PC-3 (cell line): ENCODE results near the gene TSNAXIP1. TPM values are rescaled to one million over a fixed set of nuclear protein-coding genes. Genes with fewer than 3 reads are reported as not detected.

ENCODE experiments used
- ATAC-seq: fragments of 200-7000 bp; cut with Tn5 transposase; 2 replicates; pipeline ENCODE4 v1.9.1; 2020; ENCODE audit warnings: mild to moderate bottlenecking, moderate library complexity
- BruUV-seq: library from RNA; stranded (reverse); fragments of 400-500 nt; replicated peaks from 2 replicates; lab custom pipeline; 2021; lab: Mats Ljungman, UMichigan
- CTCF ChIA-PET: fragments of 300-600 bp; sonication (Branson Sonifier 250); formaldehyde crosslinking; loops from one replicate; lab custom pipeline; 2022; ENCODE audit warnings: antibody characterized with exemption; lab: Charles Lee
- POLR2A ChIA-PET: fragments of 300-600 bp; sonication (Branson Sonifier 250); formaldehyde crosslinking; loops from one replicate; lab custom pipeline; 2022; ENCODE audit warnings: antibody characterized with exemption; ENCODE audit not compliant: unreplicated experiment; lab: Charles Lee
- DNase-seq: peaks from one replicate; pipeline ENCODE4 v3.0.0-alpha.2; 2015
- H2AFZ ChIP-seq: fragments of 300-600 bp; sonication (generic); 2 replicates; pipeline ENCODE4 v1.6.0; 2016; ENCODE audit warnings: antibody characterized with exemption, low read length
- H3F3A ChIP-seq: fragments of 300-600 bp; sonication (generic); one replicate; pipeline ENCODE4 v1.6.0; 2017; ENCODE audit warnings: antibody characterized with exemption, low read length, control low read depth, mild to moderate bottlenecking; ENCODE audit not compliant: unreplicated experiment
- H3K27ac ChIP-seq: fragments of 300-600 bp; sonication (generic); 2 replicates; pipeline ENCODE4 v1.5.1; 2016; ENCODE audit warnings: mild to moderate bottlenecking, low read length
- H3K27me3 ChIP-seq: fragments of 300-600 bp; sonication (generic); 2 replicates; pipeline ENCODE4 v1.6.1; 2016; ENCODE audit warnings: low read length, mixed read lengths
- H3K36me3 ChIP-seq: fragments of 300-600 bp; sonication (generic); 2 replicates; pipeline ENCODE4 v1.6.1; 2016; ENCODE audit warnings: low read depth, mixed run types, low read length, mixed read lengths
- H3K4me1 ChIP-seq: fragments of 300-600 bp; sonication (generic); 2 replicates; pipeline ENCODE4 v1.5.1; 2016; ENCODE audit warnings: low read length; ENCODE audit not compliant: insufficient read depth
- H3K4me2 ChIP-seq: fragments of 300-600 bp; sonication (generic); 2 replicates; pipeline ENCODE4 v1.6.0; 2016; ENCODE audit warnings: low read length
- H3K4me3 ChIP-seq: fragments of 300-600 bp; sonication (generic); 2 replicates; pipeline ENCODE4 v1.5.1; 2016; ENCODE audit warnings: mild to moderate bottlenecking, low read length, mixed read lengths
- H3K79me2 ChIP-seq: fragments of 300-600 bp; sonication (generic); 2 replicates; pipeline ENCODE4 v1.6.1; 2017; ENCODE audit warnings: low read length, mixed read lengths
- H3K9ac ChIP-seq: fragments of 300-600 bp; sonication (generic); 2 replicates; pipeline ENCODE4 v1.6.0; 2016; ENCODE audit warnings: mild to moderate bottlenecking, low read length
- H3K9me2 ChIP-seq: fragments of 300-600 bp; sonication (generic); replicated peaks from 2 replicates; pipeline ENCODE4 v1.6.1; 2016; ENCODE audit warnings: mixed run types, low read length, mixed read lengths
- H3K9me3 ChIP-seq: fragments of 300-600 bp; sonication (generic); 2 replicates; pipeline ENCODE4 v1.6.1; 2016; ENCODE audit warnings: low read length, mixed read lengths
- H4K20me1 ChIP-seq: fragments of 300-600 bp; sonication (generic); 2 replicates; pipeline ENCODE4 v1.6.1; 2016; ENCODE audit warnings: low read length, mixed read lengths
- EZH2 ChIP-seq: fragments of 300-600 bp; sonication (generic); IDR thresholded peaks from one replicate; pipeline ENCODE4 v1.6.1; 2017; ENCODE audit warnings: antibody characterized with exemption, mild to moderate bottlenecking, low read length; ENCODE audit not compliant: unreplicated experiment
- EZH2phosphoT487 ChIP-seq: fragments of 300-600 bp; sonication (generic); IDR thresholded peaks from 2 replicates; pipeline ENCODE4 v1.6.1; 2018; ENCODE audit warnings: mild to moderate bottlenecking, antibody characterized with exemption, low read length, borderline replicate concordance
- intact Hi-C: fragments of 100-400 bp; cut with micrococcal nuclease; formaldehyde crosslinking; loops from 2 replicates; pipeline ENCODE4 v1.9.0; 2023
- total RNA-seq: library from RNA; depleted of rRNA; stranded (reverse); fragments of >200 nt; gene quantifications from 2 replicates; pipeline ENCODE4 v1.2.3, GENCODE V29; 2014
- TF ChIP-seq, protein P1 (sequence below): fragments of 300-600 bp; sonication (generic); conservative IDR thresholded peaks from 2 replicates; pipeline ENCODE4 v1.5.1; 2017; ENCODE audit warnings: antibody characterized with exemption, low read depth, mild to moderate bottlenecking, low read length

The TSNAXIP1 gene
- total RNA-seq, 1 experiment from 2014 or later: 0.44 TPM

GRCh38 chr16:67865318-67865717 is 58.6 kb downstream of the TSNAXIP1 start:
- no peaks in the 10 kb centered on the region for H3K27me3 ChIP-seq
- peaks cover 13% of the 10 kb centered on the region for H3K4me1 ChIP-seq
- peak; percentile 56 for ATAC-seq
- H2AFZ ChIP-seq: no peak overlapping the region
- ChIA-PET CTCF (interaction anchor here (0.6 to 1.0 kb wide), 5 partner anchors 32 to 653 kb away, joined by 3 to 18 read pairs (median 4); no protein-coding TSS in a partner anchor), POLR2A (no interaction called here)
- no peak overlapping the region for H3K27ac ChIP-seq
- TF ChIP-seq, protein P1, sequence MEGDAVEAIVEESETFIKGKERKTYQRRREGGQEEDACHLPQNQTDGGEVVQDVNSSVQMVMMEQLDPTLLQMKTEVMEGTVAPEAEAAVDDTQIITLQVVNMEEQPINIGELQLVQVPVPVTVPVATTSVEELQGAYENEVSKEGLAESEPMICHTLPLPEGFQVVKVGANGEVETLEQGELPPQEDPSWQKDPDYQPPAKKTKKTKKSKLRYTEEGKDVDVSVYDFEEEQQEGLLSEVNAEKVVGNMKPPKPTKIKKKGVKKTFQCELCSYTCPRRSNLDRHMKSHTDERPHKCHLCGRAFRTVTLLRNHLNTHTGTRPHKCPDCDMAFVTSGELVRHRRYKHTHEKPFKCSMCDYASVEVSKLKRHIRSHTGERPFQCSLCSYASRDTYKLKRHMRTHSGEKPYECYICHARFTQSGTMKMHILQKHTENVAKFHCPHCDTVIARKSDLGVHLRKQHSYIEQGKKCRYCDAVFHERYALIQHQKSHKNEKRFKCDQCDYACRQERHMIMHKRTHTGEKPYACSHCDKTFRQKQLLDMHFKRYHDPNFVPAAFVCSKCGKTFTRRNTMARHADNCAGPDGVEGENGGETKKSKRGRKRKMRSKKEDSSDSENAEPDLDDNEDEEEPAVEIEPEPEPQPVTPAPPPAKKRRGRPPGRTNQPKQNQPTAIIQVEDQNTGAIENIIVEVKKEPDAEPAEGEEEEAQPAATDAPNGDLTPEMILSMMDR: peak; percentile 64
- TF ChIP-seq EZH2phosphoT487: no peak
- intact Hi-C loops: no loop called here
- no peak overlapping the region for H3K4me2 ChIP-seq
- H3K79me2 ChIP-seq: peaks cover 50% of the 10 kb centered on the region
- DNase-seq: peak; percentile 45
- H4K20me1 ChIP-seq: peaks cover 7% of the 10 kb centered on the region; the same call in 1 of the 2 replicates
- no peaks in the 10 kb centered on the region for H3K9me2 ChIP-seq
- BruUV-seq: no TSS peak
- no peak overlapping the region for H3K9ac ChIP-seq
- H3K36me3 ChIP-seq: peaks cover 20% of the 10 kb centered on the region
- no peak overlapping the region for H3K4me3 ChIP-seq
- H3F3A ChIP-seq: no peaks in the 10 kb centered on the region
- H3K9me3 ChIP-seq: no peaks in the 10 kb centered on the region

DNA sequence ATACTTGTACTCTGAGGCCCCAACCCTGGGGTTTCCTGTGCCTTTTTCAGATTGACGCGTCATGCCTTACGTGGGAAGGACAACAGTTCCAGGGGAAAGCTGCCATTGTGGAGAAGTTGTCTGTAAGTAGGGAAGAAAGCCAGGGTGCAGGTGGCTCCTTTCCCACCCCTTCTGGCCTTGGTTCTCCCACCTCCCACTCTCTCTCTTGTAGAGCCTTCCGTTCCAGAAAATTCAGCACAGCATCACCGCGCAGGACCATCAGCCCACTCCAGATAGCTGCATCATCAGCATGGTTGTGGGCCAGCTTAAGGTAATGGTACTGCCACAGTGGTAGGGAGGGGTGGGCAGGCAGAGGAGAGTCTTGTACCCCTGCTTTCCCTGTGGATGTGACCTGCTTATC is 61.6 kb downstream of the TSNAXIP1 start:
- no peaks in the 10 kb centered on the region for H3F3A ChIP-seq
- no peak overlapping the region for H3K4me3 ChIP-seq
- no peaks in the 10 kb centered on the region for H3K4me1 ChIP-seq
- H3K9ac ChIP-seq: no peak overlapping the region
- DNase-seq (no peak), ATAC-seq (no peak)
- BruUV-seq: no TSS peak
- H3K9me3 ChIP-seq: no peaks in the 10 kb centered on the region
- H2AFZ ChIP-seq: no peak overlapping the region
- peaks cover 24% of the 10 kb centered on the region for H3K79me2 ChIP-seq
- H3K36me3 ChIP-seq: peaks cover 12% of the 10 kb centered on the region; the same call in 1 of the 2 replicates
- no peaks in the 10 kb centered on the region for H3K27me3 ChIP-seq
- H4K20me1 ChIP-seq: no peaks in the 10 kb centered on the region
- H3K4me2 ChIP-seq: no peak overlapping the region
- ChIA-PET POLR2A (no interaction called here), CTCF (no interaction called here)
- no peaks in the 10 kb centered on the region for H3K9me2 ChIP-seq
- no peak overlapping the region for H3K27ac ChIP-seq
- intact Hi-C loops: no loop called here
- TF ChIP-seq, protein P1: no peak
- TF ChIP-seq EZH2: no peak
- no peak for TF ChIP-seq EZH2phosphoT487

DNA sequence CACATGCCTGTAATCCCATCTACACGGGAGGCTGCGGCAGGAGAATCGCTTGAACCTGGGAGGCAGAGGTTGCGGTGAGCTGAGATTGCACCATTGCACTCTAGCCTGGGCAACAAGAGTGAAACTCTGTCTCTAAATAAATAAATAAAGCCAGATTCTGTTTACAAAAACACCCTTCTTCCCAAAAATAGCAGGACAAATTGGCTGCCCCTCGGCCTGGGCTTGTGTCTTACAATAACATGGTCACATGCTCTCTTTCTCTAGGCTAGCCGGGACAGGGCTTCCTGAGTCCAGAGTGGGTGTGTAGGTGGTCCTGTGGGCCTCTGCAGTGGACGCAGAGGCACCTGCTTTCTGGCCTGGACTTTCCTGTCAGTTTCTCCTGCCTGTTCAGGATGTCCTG is 63.0 kb downstream of the TSNAXIP1 start:
- ChIA-PET CTCF (no interaction called here), POLR2A (no interaction called here)
- intact Hi-C loops: no loop called here
- no peaks in the 10 kb centered on the region for H3K9me2 ChIP-seq
- no peak overlapping the region for H3K4me3 ChIP-seq
- H3K9ac ChIP-seq: no peak overlapping the region
- no TSS peak for BruUV-seq
- H3K4me1 ChIP-seq: peaks cover 8% of the 10 kb centered on the region; the same call in 1 of the 2 replicates
- no peak overlapping the region for H3K27ac ChIP-seq
- no peak overlapping the region for H2AFZ ChIP-seq
- no peaks in the 10 kb centered on the region for H3K27me3 ChIP-seq
- no peak for TF ChIP-seq EZH2
- TF ChIP-seq EZH2phosphoT487: no peak
- TF ChIP-seq, protein P1: no peak
- DNase-seq (no peak), ATAC-seq (no peak)
- no peaks in the 10 kb centered on the region for H3K9me3 ChIP-seq
- no peak overlapping the region for H3K4me2 ChIP-seq
- H4K20me1 ChIP-seq: peaks cover 8% of the 10 kb centered on the region
- peaks cover 12% of the 10 kb centered on the region; the same call in 1 of the 2 replicates for H3K36me3 ChIP-seq
- H3F3A ChIP-seq: no peaks in the 10 kb centered on the region
- H3K79me2 ChIP-seq: peaks cover 27% of the 10 kb centered on the region
